Measurements from ENCODE around the gene FZR1. TPM values are rescaled to one million over a fixed set of nuclear protein-coding genes. Genes with fewer than 3 reads are reported as not detected.

Gene FZR1
- total RNA-seq, 1 donor from 2014 or later, result 63.2 TPM

- no peak for DNase-seq (ENCODE audit: extremely low spot score, unreplicated experiment)
- no peaks in the 10 kb centered on the region for H3K4me1 Mint-ChIP-seq (ENCODE audit: unreplicated experiment)
- H3K27ac Mint-ChIP-seq, result no peak overlapping the region
- H3K9me3 Mint-ChIP-seq, result no peaks in the 10 kb centered on the region
- H3K36me3 Mint-ChIP-seq, result no peaks in the 10 kb centered on the region
- H3K4me3 Mint-ChIP-seq, result no peak overlapping the region
- H3K27me3 Mint-ChIP-seq, result peaks cover 15% of the 10 kb centered on the region
- no peak for TF ChIP-seq CTCF (conservative IDR thresholded peaks at IDR 0.05)
Observed at GRCh38 chr19:3479834-3480215, 26.3 kb upstream of the FZR1 start.

- H3K4me1 Mint-ChIP-seq (ENCODE audit: unreplicated experiment), result no peaks in the 10 kb centered on the region
- DNase-seq (ENCODE audit: extremely low spot score, unreplicated experiment), result no peak
- TF ChIP-seq CTCF (conservative IDR thresholded peaks at IDR 0.05), result no peak
- H3K27me3 Mint-ChIP-seq, result peaks cover 15% of the 10 kb centered on the region
- H3K36me3 Mint-ChIP-seq, result no peaks in the 10 kb centered on the region
- H3K9me3 Mint-ChIP-seq, result no peaks in the 10 kb centered on the region
- no peak within 1 kb of the TSS for H3K27ac Mint-ChIP-seq
- H3K4me3 Mint-ChIP-seq, result no peak within 1 kb of the TSS
Observed at GRCh38 chr19:3480383-3481091, 25.6 kb upstream of the FZR1 start, which contains the start of gene SMIM24. SMIM24 (minus strand) TSS chr19:3480525; CDS start chr19:3480463, 62 bp downstream.

GRCh38 chr19:3481241-3482090 is 24.6 kb upstream of the FZR1 start:
- no peak overlapping the region for H3K27ac Mint-ChIP-seq
- no peaks in the 10 kb centered on the region for H3K9me3 Mint-ChIP-seq
- no peak for DNase-seq (ENCODE audit: extremely low spot score, unreplicated experiment)
- H3K4me3 Mint-ChIP-seq, result no peak overlapping the region
- H3K4me1 Mint-ChIP-seq (ENCODE audit: unreplicated experiment), result no peaks in the 10 kb centered on the region
- TF ChIP-seq CTCF (conservative IDR thresholded peaks at IDR 0.05), result no peak
- H3K36me3 Mint-ChIP-seq, result no peaks in the 10 kb centered on the region
- H3K27me3 Mint-ChIP-seq, result peaks cover 15% of the 10 kb centered on the region

GRCh38 chr19:3482507-3483225 is 23.4 kb upstream of the FZR1 start:
- no peaks in the 10 kb centered on the region for H3K36me3 Mint-ChIP-seq
- H3K4me3 Mint-ChIP-seq, result no peak overlapping the region
- no peaks in the 10 kb centered on the region for H3K9me3 Mint-ChIP-seq
- no peak overlapping the region for H3K27ac Mint-ChIP-seq
- no peak for DNase-seq (ENCODE audit: extremely low spot score, unreplicated experiment)
- TF ChIP-seq CTCF (conservative IDR thresholded peaks at IDR 0.05), result no peak
- peaks cover 15% of the 10 kb centered on the region for H3K27me3 Mint-ChIP-seq
- H3K4me1 Mint-ChIP-seq (ENCODE audit: unreplicated experiment), result no peaks in the 10 kb centered on the region

- no peak for DNase-seq (ENCODE audit: extremely low spot score, unreplicated experiment)
- peaks cover 5% of the 10 kb centered on the region for H3K36me3 Mint-ChIP-seq
- no peak for TF ChIP-seq CTCF (conservative IDR thresholded peaks at IDR 0.05)
- H3K9me3 Mint-ChIP-seq, result no peaks in the 10 kb centered on the region
- H3K27me3 Mint-ChIP-seq, result peaks cover 10% of the 10 kb centered on the region
- no peak within 1 kb of the TSS for H3K4me3 Mint-ChIP-seq
- no peaks in the 10 kb centered on the region for H3K4me1 Mint-ChIP-seq (ENCODE audit: unreplicated experiment)
- no peak within 1 kb of the TSS for H3K27ac Mint-ChIP-seq
Observed at GRCh38 chr19:3483226-3483628, 22.9 kb upstream of the FZR1 start, which contains the start of gene SMIM44. SMIM44 (minus strand) TSS chr19:3483441; CDS start chr19:3483403, 38 bp downstream.

Data from type B pancreatic cell (in vitro differentiated cells).